AG04449 (cell line): ENCODE measurements around the gene KRT23.

ENCODE experiments used
- CTCF ChIA-PET: fragments of 350-600 bp; formaldehyde crosslinking; extraction: SDS; loops from one replicate; lab custom pipeline; 2021; ENCODE audit warnings: antibody characterized with exemption; lab: Yijun Ruan, JAX
- POLR2A ChIA-PET: fragments of 400-600, 350-600 bp; formaldehyde crosslinking; extraction: SDS; loops from one replicate; lab custom pipeline; 2020; ENCODE audit warnings: antibody characterized with exemption, inconsistent platforms; lab: Yijun Ruan, JAX
- DNase-seq: peaks from one replicate; pipeline ENCODE4 v3.0.0-alpha.2; 2010; ENCODE audit warnings: low read depth, low spot score
- H3K4me3 ChIP-seq: 2 replicates; pipeline ENCODE4 v1.5.1; 2011; ENCODE audit warnings: low read depth, mild to moderate bottlenecking, control low read depth, low read length
- CTCF ChIP-seq: IDR thresholded peaks from one replicate; pipeline ENCODE4 v1.5.1; 2011; ENCODE audit warnings: mild to moderate bottlenecking, moderate library complexity, low read length, control low read depth, inconsistent platforms; ENCODE audit not compliant: insufficient read depth; ENCODE audit errors: missing control alignments

KRT23 gene

GRCh38 chr17:40895106-40895730 is 42.2 kb downstream of the KRT23 start:
- no peak for DNase-seq
- no peak for TF ChIP-seq CTCF
- no peak overlapping the region for H3K4me3 ChIP-seq
- ChIA-PET POLR2A (no interaction called here), CTCF (interaction anchor here (1.2 to 1.7 kb wide), 2 partner anchors 8 to 753 kb away, joined by 3 to 5 read pairs; no protein-coding TSS in a partner anchor)

DNA sequence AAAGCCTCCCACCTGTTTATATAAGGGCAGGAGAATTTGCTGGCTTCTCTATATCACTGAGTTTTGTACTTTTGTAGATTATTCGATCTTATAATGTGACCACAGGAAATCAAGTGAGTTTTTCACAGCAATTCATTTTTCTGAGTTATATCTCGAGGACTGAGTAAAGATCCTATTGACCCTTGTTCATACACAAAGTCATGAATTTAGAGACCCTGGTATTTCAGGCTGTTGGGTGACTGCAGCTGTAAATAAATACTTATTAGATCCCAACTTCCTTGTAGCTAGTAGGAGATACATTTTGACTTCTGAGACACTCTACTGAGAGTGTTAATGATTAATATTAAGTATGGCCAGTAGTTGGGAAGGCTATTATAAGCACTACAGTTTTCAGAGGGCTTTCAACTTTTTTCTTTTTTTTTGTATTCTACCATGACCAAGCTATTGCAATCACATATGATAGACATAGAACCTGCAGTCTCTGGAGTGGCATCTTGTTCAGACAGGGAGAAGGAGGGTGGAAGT is 49.2 kb downstream of the KRT23 start:
- CTCF ChIA-PET = interaction anchor here (0.7 to 1.6 kb wide), 4 partner anchors 17 to 775 kb away, joined by 3 to 6 read pairs (median 4); no protein-coding TSS in a partner anchor

GRCh38 chr17:40886090-40886489 is 51.4 kb downstream of the KRT23 start:
- POLR2A ChIA-PET = no interaction called here
- TF ChIP-seq CTCF = no peak
- no peak for DNase-seq
- no peak overlapping the region for H3K4me3 ChIP-seq
- CTCF ChIA-PET = interaction anchor here (0.7 to 2.7 kb wide), 5 partner anchors 12 to 777 kb away, joined by 3 to 9 read pairs (median 6); no protein-coding TSS in a partner anchor

More for the DNA sequence above, 49.2 kb downstream of the KRT23 start:
- POLR2A ChIA-PET = no interaction called here
- TF ChIP-seq CTCF = no peak
- H3K4me3 ChIP-seq = no peak overlapping the region
- DNase-seq = no peak

GRCh38 chr17:40884708-40885512 is 52.5 kb downstream of the KRT23 start, which contains the start of gene KRT20:
Gene KRT20, minus strand, starts transcription at chr17:40885242. Its CDS starts 57 bp downstream, at chr17:40885185.
- ChIA-PET CTCF (interaction anchor here (0.7 to 2.7 kb wide), 7 partner anchors 11 to 778 kb away, joined by 3 to 9 read pairs (median 4); no protein-coding TSS in a partner anchor), POLR2A (no interaction called here)
- DNase-seq = no peak
- TF ChIP-seq CTCF = no peak
- H3K4me3 ChIP-seq = no peak within 1 kb of the TSS

- no peak for TF ChIP-seq CTCF
- ChIA-PET CTCF (interaction anchor here (0.8 to 2.7 kb wide), 9 partner anchors 10 to 780 kb away, joined by 3 to 9 read pairs (median 4); no protein-coding TSS in a partner anchor), POLR2A (no interaction called here)
- DNase-seq = no peak
- H3K4me3 ChIP-seq = no peak overlapping the region
Observed at GRCh38 chr17:40883626-40884334, 53.7 kb downstream of the KRT23 start.
